WI38 (cell line): ENCODE results near the gene STXBP6.

Source experiments
- H3K4me3 ChIP-seq: 2 replicates; pipeline ENCODE4 v1.5.1; 2011; ENCODE audit warnings: low read depth, mild to moderate bottlenecking, control low read depth, low read length
- CTCF ChIP-seq: IDR thresholded peaks from 2 replicates; pipeline ENCODE4 v1.5.1; 2012; ENCODE audit warnings: low read depth, mild to moderate bottlenecking, control low read depth, low read length

Gene STXBP6

DNA sequence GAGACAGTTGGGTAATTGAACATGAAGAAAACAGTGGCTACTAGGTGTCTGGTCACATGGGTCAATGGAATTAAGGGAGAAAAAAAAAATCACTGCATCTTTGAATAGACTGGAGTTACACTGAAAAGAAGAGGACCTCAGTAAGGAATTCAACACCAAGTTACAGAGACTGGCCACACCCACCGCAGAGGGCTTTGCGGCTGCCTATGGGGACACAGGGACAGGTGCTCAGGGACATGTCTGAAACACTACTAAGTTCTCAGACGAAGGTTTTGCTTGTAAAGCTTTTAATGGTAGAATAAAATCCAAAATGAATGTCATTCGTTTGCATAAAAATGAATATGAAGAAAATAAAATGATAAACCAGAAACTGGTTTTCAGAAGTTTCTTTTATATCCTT is 93.8 kb downstream of the STXBP6 start:
- no peak for TF ChIP-seq CTCF
- H3K4me3 ChIP-seq = no peak overlapping the region

- H3K4me3 ChIP-seq = no peak overlapping the region
- no peak for TF ChIP-seq CTCF
Observed at GRCh38 chr14:24954700-24955037, 95.3 kb downstream of the STXBP6 start.

DNA sequence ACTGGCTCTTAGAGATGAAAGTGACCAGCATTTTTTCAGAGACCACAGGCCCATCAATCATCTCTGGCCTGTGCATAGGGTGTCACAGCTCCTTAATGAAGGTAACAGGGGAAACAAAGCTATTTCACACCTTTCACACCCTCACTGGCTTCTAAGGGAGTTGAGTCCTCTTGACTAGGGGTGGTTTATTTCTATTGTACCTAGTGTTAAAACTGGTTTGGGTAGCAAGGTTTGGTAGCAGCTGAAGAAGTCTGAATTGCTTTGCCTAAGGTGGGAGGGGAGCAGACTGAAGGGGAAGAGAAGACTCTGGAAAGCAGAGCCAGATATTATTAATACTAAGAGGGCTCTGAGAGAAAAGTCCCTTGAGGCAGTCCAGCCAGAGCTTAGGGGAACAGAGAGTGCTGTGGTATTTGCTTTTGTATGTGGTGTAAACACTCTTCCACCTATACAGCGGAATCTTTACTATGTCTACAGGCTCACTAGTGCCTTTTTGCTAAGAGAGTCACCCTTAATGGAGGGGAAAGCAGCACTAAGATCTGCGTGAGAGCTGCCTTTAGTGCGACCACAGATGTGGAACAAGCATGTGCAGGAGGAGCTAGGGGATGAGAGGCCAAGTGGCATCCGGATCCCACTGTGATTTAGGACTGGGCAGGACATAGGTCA is 95.8 kb downstream of the STXBP6 start:
- H3K4me3 ChIP-seq = no peak overlapping the region
- no peak for TF ChIP-seq CTCF

GRCh38 chr14:24952851-24953666 is 96.9 kb downstream of the STXBP6 start:
- no peak for TF ChIP-seq CTCF
- H3K4me3 ChIP-seq = no peak overlapping the region

DNA sequence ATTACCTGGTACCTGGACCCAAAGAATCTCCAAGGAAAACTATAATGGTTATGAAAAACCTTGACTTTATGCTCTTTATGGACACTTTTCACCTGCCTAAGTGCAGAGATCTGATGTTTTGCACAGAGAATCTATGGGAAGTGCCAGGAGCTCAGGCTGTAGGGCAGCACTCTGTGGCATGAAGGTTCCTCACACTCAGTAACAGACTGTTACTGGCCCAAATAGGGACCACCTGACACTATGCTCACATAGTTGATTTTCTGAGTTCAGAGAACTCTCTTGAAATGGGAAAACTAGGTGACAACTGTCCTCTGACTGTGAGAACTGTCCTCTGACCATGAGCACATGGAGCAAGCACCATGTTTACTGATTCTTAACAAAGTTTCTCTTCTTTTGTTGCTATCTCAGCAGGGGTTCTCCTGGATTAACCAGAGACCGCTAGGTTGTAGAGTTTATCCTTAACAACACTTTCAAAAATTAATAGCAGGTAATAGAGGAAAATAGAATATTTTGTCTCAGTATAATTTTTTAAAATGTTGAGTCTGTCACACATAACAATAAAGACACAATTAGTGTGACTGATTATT is 101.6 kb downstream of the STXBP6 start:
- no peak for TF ChIP-seq CTCF
- H3K4me3 ChIP-seq = no peak overlapping the region

DNA sequence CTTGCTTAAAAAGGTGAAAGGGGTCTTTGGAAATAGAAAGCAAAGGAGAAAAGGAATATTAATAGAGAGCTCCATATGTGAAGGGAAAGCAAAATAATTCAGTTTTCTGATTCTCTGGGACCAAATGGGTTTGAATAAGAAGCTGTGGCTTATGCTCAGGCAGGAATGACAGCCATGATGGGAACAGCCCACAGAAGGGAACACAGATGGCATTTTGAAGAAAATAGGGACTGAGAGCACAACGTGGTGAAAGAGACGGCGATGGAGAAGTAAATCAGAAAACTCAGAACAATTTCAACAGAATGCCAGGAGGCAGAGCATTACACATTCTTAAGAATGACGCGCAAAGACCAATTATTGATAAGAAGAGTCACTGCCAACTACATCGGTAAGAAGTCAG is 102.8 kb downstream of the STXBP6 start:
- no peak overlapping the region for H3K4me3 ChIP-seq
- no peak for TF ChIP-seq CTCF

GRCh38 chr14:24944800-24945199 is 105.1 kb downstream of the STXBP6 start:
- H3K4me3 ChIP-seq = no peak overlapping the region
- no peak for TF ChIP-seq CTCF
